Astrocyte (in vitro differentiated cells and primary cell): ENCODE results near the gene RSPH4A. TPM values are rescaled to one million over a fixed set of nuclear protein-coding genes. Genes with fewer than 3 reads are reported as not detected.
"Not testable (repeated sequence)": the region's sequence is repeated elsewhere in the genome, so short reads cannot be mapped to it uniquely, and the experiment has no call there.

Experiments
- DNase-seq: peaks from one replicate; pipeline ENCODE4 v3.0.0-alpha.2; 2010; ENCODE audit warnings: low read depth
- FAIRE-seq: peaks from 2 replicates; lab custom pipeline; 2011; peaks lifted over from hg19 to GRCh38; lab: Jason Lieb, UNC
- H2AFZ ChIP-seq: 2 replicates; pipeline ENCODE4 v1.6.0; 2012; ENCODE audit warnings: low read depth, low read length, inconsistent platforms
- H3K27ac ChIP-seq: 2 replicates; pipeline ENCODE4 v1.5.1; 2011; ENCODE audit warnings: low read depth, low read length, inconsistent platforms
- H3K27me3 ChIP-seq: 2 replicates; pipeline ENCODE4 v1.6.0; 2011; ENCODE audit warnings: low read length, inconsistent platforms; ENCODE audit not compliant: insufficient read depth
- H3K36me3 ChIP-seq: 2 replicates; pipeline ENCODE4 v1.5.1; 2011; ENCODE audit warnings: low read length, inconsistent platforms; ENCODE audit not compliant: insufficient read depth
- H3K4me1 ChIP-seq: 2 replicates; pipeline ENCODE4 v1.5.1; 2011; ENCODE audit warnings: low read length, inconsistent platforms; ENCODE audit not compliant: insufficient read depth
- H3K4me2 ChIP-seq: 2 replicates; pipeline ENCODE4 v1.6.0; 2012; ENCODE audit warnings: low read length, inconsistent platforms
- H3K4me3 ChIP-seq: 2 replicates; pipeline ENCODE4 v1.5.1; 2011; ENCODE audit warnings: low read depth, mild to moderate bottlenecking, low read length, inconsistent platforms; ENCODE audit not compliant: insufficient read depth
- H3K79me2 ChIP-seq: 2 replicates; pipeline ENCODE4 v1.6.0; 2012; ENCODE audit warnings: mild to moderate bottlenecking, low read length, inconsistent platforms; ENCODE audit not compliant: insufficient read depth
- H3K9ac ChIP-seq: 2 replicates; pipeline ENCODE4 v1.6.0; 2012; ENCODE audit warnings: mild to moderate bottlenecking, low read length, inconsistent platforms
- H3K9me3 ChIP-seq: 2 replicates; pipeline ENCODE4 v1.5.1; 2012; ENCODE audit warnings: low read depth, mild to moderate bottlenecking, low read length, inconsistent platforms; ENCODE audit not compliant: insufficient read depth
- H4K20me1 ChIP-seq: 2 replicates; pipeline ENCODE4 v1.6.0; 2012; ENCODE audit warnings: low read length, inconsistent platforms; ENCODE audit not compliant: insufficient read depth
- H3K27ac Mint-ChIP-seq: one replicate; pipeline ENCODE4 v1.8.0; 2021; ENCODE audit warnings: mild to moderate bottlenecking, mixed read lengths; ENCODE audit not compliant: unreplicated experiment
- H3K27me3 Mint-ChIP-seq: one replicate; pipeline ENCODE4 v1.8.0; 2021; ENCODE audit warnings: low read depth, mixed read lengths; ENCODE audit not compliant: unreplicated experiment
- H3K36me3 Mint-ChIP-seq: one replicate; pipeline ENCODE4 v1.8.0; 2021; ENCODE audit warnings: low read depth, mixed read lengths; ENCODE audit not compliant: unreplicated experiment
- H3K4me1 Mint-ChIP-seq: one replicate; pipeline ENCODE4 v1.8.0; 2021; ENCODE audit warnings: low read depth, mixed read lengths; ENCODE audit not compliant: unreplicated experiment
- H3K4me3 Mint-ChIP-seq: one replicate; pipeline ENCODE4 v1.8.0; 2021; ENCODE audit warnings: mild to moderate bottlenecking, moderate library complexity, mixed read lengths; ENCODE audit not compliant: unreplicated experiment
- H3K9me3 Mint-ChIP-seq: one replicate; pipeline ENCODE4 v1.8.0; 2021; ENCODE audit warnings: mild to moderate bottlenecking, mixed read lengths; ENCODE audit not compliant: unreplicated experiment
- CTCF ChIP-seq: IDR thresholded peaks from 2 replicates; pipeline ENCODE4 v1.5.1; 2011; ENCODE audit warnings: low read depth, mild to moderate bottlenecking, inconsistent platforms, low read length, moderate library complexity; ENCODE audit not compliant: insufficient read depth
- EZH2 ChIP-seq: IDR thresholded peaks from 2 replicates; pipeline ENCODE4 v1.6.1; 2012; ENCODE audit warnings: mild to moderate bottlenecking, low read length, inconsistent platforms; ENCODE audit not compliant: insufficient read depth
- total RNA-seq: library from RNA; stranded (reverse); gene quantifications from 2 replicates; pipeline ENCODE4 v1.2.1, GENCODE V29; 2021

The RSPH4A gene
- total RNA-seq, 1 donor from 2014 or later = 0.48 TPM

- TF ChIP-seq EZH2 = no peak
- Mint-ChIP-seq H3K27me3 (no peaks in the 10 kb centered on the region), H3K36me3 (peaks cover 6% of the 10 kb centered on the region), H3K4me1 (no peaks in the 10 kb centered on the region), H3K27ac (no peak overlapping the region), H3K9me3 (no peaks in the 10 kb centered on the region), H3K4me3 (no peak overlapping the region)
- no peak overlapping the region for H3K27ac ChIP-seq
- no peaks in the 10 kb centered on the region for H3K27me3 ChIP-seq
- no peaks in the 10 kb centered on the region for H3K79me2 ChIP-seq
- no peaks in the 10 kb centered on the region for H3K4me1 ChIP-seq
- no peak for FAIRE-seq
- no peaks in the 10 kb centered on the region for H3K9me3 ChIP-seq
- H3K4me3 ChIP-seq = no peak overlapping the region
- no peak overlapping the region for H2AFZ ChIP-seq
- DNase-seq = peak; percentile 12
- H4K20me1 ChIP-seq = peaks cover 5% of the 10 kb centered on the region
- H3K36me3 ChIP-seq = peaks cover 21% of the 10 kb centered on the region
- no peak overlapping the region for H3K4me2 ChIP-seq
- no peak overlapping the region for H3K9ac ChIP-seq
Observed at GRCh38 chr6:116596815-116597214, 19.5 kb upstream of the RSPH4A start.

GRCh38 chr6:116603916-116604315 lies 12.4 kb upstream of the RSPH4A start:
- not testable (repeated sequence) for H3K9ac ChIP-seq, DNase-seq, FAIRE-seq

GRCh38 chr6:116604868-116605267 lies 11.4 kb upstream of the RSPH4A start:
- H3K36me3 ChIP-seq, DNase-seq, H3K4me3 Mint-ChIP-seq, H3K27ac Mint-ChIP-seq, H3K9me3 Mint-ChIP-seq, H3K27me3 Mint-ChIP-seq, H3K4me2 ChIP-seq, H3K4me1 ChIP-seq, H2AFZ ChIP-seq, H3K27ac ChIP-seq, H4K20me1 ChIP-seq, H3K79me2 ChIP-seq, H3K9ac ChIP-seq, H3K4me3 ChIP-seq, H3K27me3 ChIP-seq, FAIRE-seq, H3K9me3 ChIP-seq, H3K4me1 Mint-ChIP-seq: not testable (repeated sequence)
- peaks cover 13% of the 10 kb centered on the region for H3K36me3 Mint-ChIP-seq

More at GRCh38 chr6:116603916-116604315, 12.4 kb upstream of the RSPH4A start:
- not testable (repeated sequence) for H3K4me3 ChIP-seq, H3K9me3 Mint-ChIP-seq, H3K27ac Mint-ChIP-seq, H3K27me3 ChIP-seq, H3K4me1 Mint-ChIP-seq, H3K4me2 ChIP-seq, H2AFZ ChIP-seq, H3K4me3 Mint-ChIP-seq, H3K36me3 ChIP-seq, H3K27me3 Mint-ChIP-seq, H4K20me1 ChIP-seq, H3K9me3 ChIP-seq, H3K27ac ChIP-seq, H3K79me2 ChIP-seq, H3K4me1 ChIP-seq
- H3K36me3 Mint-ChIP-seq = peaks cover 13% of the 10 kb centered on the region

- Histone ChIP-seq H3K27me3 (no peaks in the 10 kb centered on the region), H3K9ac (no peak overlapping the region), H3K4me2 (no peak overlapping the region), H3K36me3 (no peaks in the 10 kb centered on the region), H3K27ac (no peak overlapping the region), H3K4me3 (no peak overlapping the region), H3K4me1 (no peaks in the 10 kb centered on the region), H3K79me2 (no peaks in the 10 kb centered on the region), H2AFZ (no peak overlapping the region), H4K20me1 (no peaks in the 10 kb centered on the region), H3K9me3 (no peaks in the 10 kb centered on the region)
- H3K27me3 Mint-ChIP-seq = no peaks in the 10 kb centered on the region
- H3K36me3 Mint-ChIP-seq = peaks cover 13% of the 10 kb centered on the region
- H3K9me3 Mint-ChIP-seq = no peaks in the 10 kb centered on the region
- H3K4me3 Mint-ChIP-seq = no peak overlapping the region
- peaks cover 1% of the 10 kb centered on the region for H3K4me1 Mint-ChIP-seq
- DNase-seq = no peak
- no peak for FAIRE-seq
- TF ChIP-seq CTCF = no peak
- no peak for TF ChIP-seq EZH2
- H3K27ac Mint-ChIP-seq = no peak overlapping the region
Observed at GRCh38 chr6:116605935-116606334, 10.3 kb upstream of the RSPH4A start.
